Left lung (tissue), 10 donors: ENCODE measurements around the gene ACTN2. TPM values are rescaled to one million over a fixed set of nuclear protein-coding genes. Genes with fewer than 3 reads are reported as not detected.
A peak's percentile ranks its signal among the peaks of the same experiment; 100 is the strongest.

Source experiments
- ATAC-seq: fragments of 200-7000 bp; cut with Tn5 transposase; one replicate; pipeline ENCODE4 v1.9.1; 2020; ENCODE audit warnings: moderate library complexity
- DNase-seq, 4 donors: peaks; one replicate each; pipeline ENCODE4 v3.0.0-alpha.2; 2013 to 2020
- H3K27ac ChIP-seq, 2 donors: fragments of 200-600 bp; sonication (generic) in 1 of 2; one replicate each; pipeline versions ENCODE4 v1.5.0 to v1.8.0; 2020 to 2021
- H3K27me3 ChIP-seq, 2 donors: fragments of 200-600 bp; sonication (generic) in 1 of 2; one replicate each; pipeline versions ENCODE4 v1.5.0 to v1.8.0; 2020 to 2021
- H3K36me3 ChIP-seq, 2 donors: fragments of 200-600 bp; sonication (generic) in 1 of 2; one replicate each; pipeline versions ENCODE4 v1.5.0 to v1.8.0; 2020 to 2021
- H3K4me1 ChIP-seq, 2 donors: fragments of 200-600 bp; one replicate each; pipeline ENCODE4 v1.8.0; 2021
- H3K4me3 ChIP-seq, 2 donors: fragments of 200-600 bp; sonication (generic) in 1 of 2; one replicate each; pipeline versions ENCODE4 v1.5.0 to v1.8.0; 2020 to 2021; ENCODE audit warnings: mild to moderate bottlenecking in 1 of 2
- H3K9me3 ChIP-seq, 2 donors: fragments of 200-600 bp; sonication (generic) in 1 of 2; one replicate each; pipeline versions ENCODE4 v1.5.0 to v1.8.0; 2020 to 2021
- CTCF ChIP-seq, 2 donors: fragments of 200-600 bp; sonication (generic) in 1 of 2; IDR thresholded peaks; one replicate each; pipeline versions ENCODE4 v1.5.0 to v1.8.0; 2021; ENCODE audit warnings: antibody characterized with exemption in 2 of 2
- intact Hi-C, 2 donors: fragments of 100-400 bp; cut with DNase I; formaldehyde crosslinking; loops; one replicate each; pipeline versions ENCODE4 v1.11.2 to v1.14.2; 2022
- polyA plus RNA-seq, 6 donors: library from polyadenylated mRNA; unstranded; fragments of 120-200 nt; gene quantifications; one replicate each; pipeline ENCODE4 v1.2.1, GENCODE V29; 2013; ENCODE audit not compliant: insufficient read length in 6 of 6
- total RNA-seq, 2 donors: library from RNA; stranded (reverse); fragmentation: NEBNext Ultra II Directional; extraction: Animal tissue kit (Norgen Biotek cat#: 25700); gene quantifications; one replicate each; pipeline ENCODE4 v1.2.1, GENCODE V29; 2021
- donor health status: DM: no; HTN: yes; CAD: no.
- donor health status: DM: no; HTN: no; CAD: no.

The ACTN2 gene
- total and polyA plus RNA-seq, 8 donors: 1.3 to 4.0 (median 2.5) TPM

DNA sequence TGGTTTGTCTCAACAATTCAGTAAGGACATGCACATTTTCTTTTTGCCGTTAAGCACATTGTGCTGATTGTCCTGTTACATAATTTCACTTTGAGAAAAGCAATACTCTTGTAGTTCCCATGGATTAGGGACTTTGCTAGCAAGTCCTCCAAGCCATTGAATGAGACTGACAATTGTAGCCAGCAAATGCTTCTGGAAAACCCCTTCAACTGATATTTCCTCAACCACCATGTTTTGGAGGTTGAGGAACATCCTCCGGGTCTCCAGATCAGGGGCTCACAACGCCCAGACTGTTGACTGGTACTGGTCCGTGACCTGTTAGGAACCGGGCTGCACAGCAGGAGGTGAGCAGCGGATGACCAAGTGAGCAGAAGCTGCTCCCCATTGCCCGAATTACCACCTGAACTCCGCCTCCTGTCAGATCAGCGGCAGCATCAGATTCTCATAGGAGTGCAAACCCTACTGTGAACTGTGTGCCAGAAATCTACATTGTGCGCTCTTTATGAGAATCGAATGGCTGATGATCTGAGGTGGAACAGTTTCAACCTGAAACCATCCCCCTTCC, 24.1 kb downstream of the ACTN2 start:
- no peaks in the 10 kb centered on the region for H3K36me3 ChIP-seq
- H3K27ac ChIP-seq: no peak overlapping the region
- H3K27me3 ChIP-seq: peaks cover 0 to 6% of the 10 kb centered on the region in 2 donors
- intact Hi-C loops: no loop called here
- H3K4me3 ChIP-seq: no peak overlapping the region
- TF ChIP-seq CTCF (IDR thresholded peaks at IDR 0.05): no peak
- ATAC-seq (no peak), DNase-seq (no peak)
- no peaks in the 10 kb centered on the region for H3K4me1 ChIP-seq
- H3K9me3 ChIP-seq: no peaks in the 10 kb centered on the region

DNA sequence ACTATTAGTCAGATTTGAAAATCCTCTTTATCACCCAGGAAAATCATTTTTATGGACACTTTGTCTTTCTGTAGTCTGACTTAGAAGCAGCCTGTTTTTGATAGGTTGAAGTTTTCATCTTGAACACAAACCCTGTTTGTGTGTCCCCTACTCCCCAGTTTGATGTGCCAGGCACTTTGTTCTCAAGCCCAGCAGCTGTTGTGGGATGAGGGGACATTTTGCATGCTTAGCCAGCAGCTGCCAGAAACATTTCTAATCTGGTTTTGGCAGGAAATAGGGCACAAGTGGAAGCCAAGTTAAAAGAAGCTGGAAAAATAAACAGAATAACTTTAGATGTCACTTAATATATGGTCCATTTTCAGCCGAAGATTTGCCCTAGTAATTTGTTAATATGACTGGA, 29.9 kb downstream of the ACTN2 start:
- ATAC-seq (no peak), DNase-seq (peak in 2 of 4 donors; percentile 57 to 64)
- Histone ChIP-seq H3K4me3 (no peak overlapping the region), H3K36me3 (no peaks in the 10 kb centered on the region), H3K4me1 (no peaks in the 10 kb centered on the region), H3K9me3 (no peaks in the 10 kb centered on the region), H3K27ac (no peak overlapping the region), H3K27me3 (peaks cover 0 to 4% of the 10 kb centered on the region in 2 donors)
- TF ChIP-seq CTCF (IDR thresholded peaks at IDR 0.05): no peak
- intact Hi-C loops: no loop called here

DNA sequence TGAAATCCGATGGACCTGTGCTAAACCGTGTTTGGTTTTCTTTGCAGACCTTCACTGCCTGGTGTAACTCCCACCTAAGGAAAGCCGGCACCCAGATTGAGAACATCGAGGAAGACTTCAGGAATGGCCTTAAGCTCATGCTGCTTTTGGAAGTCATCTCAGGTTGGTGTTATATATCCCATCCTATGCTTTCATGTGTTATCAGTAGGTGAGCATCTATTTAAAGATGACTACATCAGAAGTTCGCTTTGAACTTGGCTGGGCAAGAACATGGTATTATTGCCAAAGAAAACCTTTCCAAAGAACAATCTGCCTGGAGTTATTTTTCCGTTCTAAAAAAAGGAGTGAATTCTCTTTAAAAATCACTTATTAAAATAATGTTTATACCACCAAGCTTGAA, 31.5 kb downstream of the ACTN2 start:
- Histone ChIP-seq H3K36me3 (no peaks in the 10 kb centered on the region), H3K4me1 (no peaks in the 10 kb centered on the region), H3K27ac (no peak overlapping the region), H3K27me3 (no peaks in the 10 kb centered on the region), H3K4me3 (no peak overlapping the region), H3K9me3 (no peaks in the 10 kb centered on the region)
- ATAC-seq (no peak), DNase-seq (no peak)
- TF ChIP-seq CTCF (IDR thresholded peaks at IDR 0.05): no peak
- intact Hi-C loops: no loop called here

DNA sequence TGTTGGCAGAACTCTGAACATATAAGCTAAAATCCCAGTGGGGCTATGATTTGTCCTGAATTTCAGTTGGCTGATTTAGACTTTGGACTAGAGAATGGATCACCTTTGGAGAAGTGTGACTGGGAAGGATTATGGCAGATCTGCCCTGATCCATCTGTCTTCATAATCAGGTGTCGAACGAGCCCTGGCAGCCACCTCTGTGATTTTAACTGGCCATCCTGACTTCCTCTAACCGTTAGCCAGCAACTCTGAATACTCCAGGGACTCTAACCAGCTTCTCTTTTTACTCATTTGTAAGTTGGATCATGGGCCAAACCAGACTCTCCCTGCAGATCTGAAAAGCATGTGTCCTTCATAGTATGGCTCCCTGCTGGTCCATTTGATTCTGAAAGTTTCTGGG, 32.0 kb downstream of the ACTN2 start:
- no peaks in the 10 kb centered on the region for H3K36me3 ChIP-seq
- no peak overlapping the region for H3K27ac ChIP-seq
- no peaks in the 10 kb centered on the region for H3K9me3 ChIP-seq
- H3K4me3 ChIP-seq: no peak overlapping the region
- H3K4me1 ChIP-seq: no peaks in the 10 kb centered on the region
- intact Hi-C loops: no loop called here
- ATAC-seq (no peak), DNase-seq (no peak)
- H3K27me3 ChIP-seq: no peaks in the 10 kb centered on the region
- no peak for TF ChIP-seq CTCF (IDR thresholded peaks at IDR 0.05)

DNA sequence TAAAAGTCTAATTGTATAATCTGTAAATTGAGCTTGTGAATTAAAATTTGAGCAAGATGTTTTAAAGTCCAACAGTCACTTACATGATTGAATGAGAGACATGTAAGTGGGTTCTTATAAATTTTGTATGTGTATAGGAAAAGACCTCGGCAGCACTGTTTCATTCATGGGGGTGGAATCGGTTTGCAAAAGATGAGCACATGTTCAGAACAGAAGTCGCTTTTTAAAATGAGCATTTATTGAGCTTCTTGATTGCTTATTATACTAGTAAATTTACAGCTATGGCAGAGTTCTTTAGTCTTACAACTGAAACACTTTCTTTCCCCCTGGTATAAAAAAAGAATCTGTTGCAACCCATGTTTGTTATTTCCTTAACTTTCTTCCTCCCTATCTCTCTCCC, 33.9 kb downstream of the ACTN2 start:
- no peaks in the 10 kb centered on the region for H3K36me3 ChIP-seq
- no peak for ATAC-seq
- H3K9me3 ChIP-seq: no peaks in the 10 kb centered on the region
- DNase-seq: no peak
- H3K4me3 ChIP-seq: no peak overlapping the region
- no peak overlapping the region for H3K27ac ChIP-seq
- no peaks in the 10 kb centered on the region for H3K4me1 ChIP-seq
- H3K27me3 ChIP-seq: no peaks in the 10 kb centered on the region
- no peak for TF ChIP-seq CTCF (IDR thresholded peaks at IDR 0.05)
- intact Hi-C loops: no loop called here
